ENCODE data around the gene THAP4.

- TF ChIP-seq CTCF (IDR thresholded peaks at IDR 0.05) (no peak), POLR2A (IDR thresholded peaks at IDR 0.05) (no peak)
Observed at GRCh38 chr2:241576293-241576654, 60.7 kb downstream of the THAP4 start.

All from breast epithelium (tissue), 3 donors.